SK-N-SH (cell line): ENCODE data around the gene DAB2IP. TPM values are rescaled to one million over a fixed set of nuclear protein-coding genes. Genes with fewer than 3 reads are reported as not detected.

ENCODE experiments used
- CTCF ChIA-PET: fragments of 300-600, 350-600 bp; formaldehyde crosslinking; extraction: SDS; loops from one replicate; lab custom pipeline; 2021; lab: Yijun Ruan, JAX
- POLR2A ChIA-PET: fragments of 350-600 bp; sonication (Branson Sonifier 250); formaldehyde crosslinking; extraction: SDS; loops from one replicate; lab custom pipeline; 2020; ENCODE audit warnings: antibody characterized with exemption, inconsistent platforms; lab: Yijun Ruan, JAX
- DNase-seq: peaks from one replicate; pipeline ENCODE4 v3.0.0; 2012
- H2AFZ ChIP-seq: fragments of 200-600 bp; sonication (generic); 2 replicates; pipeline ENCODE4 v1.8.1; 2016; ENCODE audit warnings: antibody characterized with exemption, mild to moderate bottlenecking, low read depth
- H3F3A ChIP-seq: fragments of 200-600 bp; sonication (generic); replicated peaks from 2 replicates; pipeline ENCODE3; 2016; ENCODE audit warnings: antibody characterized with exemption, mild to moderate bottlenecking; ENCODE audit not compliant: insufficient read depth
- H3K27ac ChIP-seq, 2 experiments: fragments of 200-500 bp in 1 of 2; fragments of 200-600 bp in 1 of 2; sonication (Bioruptor generic) in 1 of 2; sonication (generic), shearing (Covaris generic) in 1 of 2; 2 replicates each; pipeline versions ENCODE4 v1.5.1 to v1.6.1; 2014 to 2016; ENCODE audit warnings: low read depth in 2 of 2, inconsistent platforms in 1 of 2, low read length in 1 of 2, mild to moderate bottlenecking in 1 of 2, mixed read lengths in 1 of 2
- H3K27me3 ChIP-seq: fragments of 200-600 bp; sonication (generic), shearing (Covaris generic); 2 replicates; pipeline ENCODE4 v1.6.1; 2016; ENCODE audit warnings: mixed run types; ENCODE audit not compliant: insufficient read depth
- H3K36me3 ChIP-seq, 2 experiments: fragments of 200-500 bp in 1 of 2; fragments of 200-600 bp in 1 of 2; sonication (Bioruptor generic) in 1 of 2; sonication (generic) in 1 of 2; replicated peaks in 1 of 2; 2 replicates each; pipeline versions ENCODE3 to v1.5.1; 2014 to 2016; ENCODE audit warnings: low read length in 1 of 2, mild to moderate bottlenecking in 1 of 2; ENCODE audit not compliant: insufficient read depth in 2 of 2, control insufficient read depth in 1 of 2
- H3K4me1 ChIP-seq, 2 experiments: fragments of 200-500 bp in 1 of 2; fragments of 200-600 bp in 1 of 2; sonication (Bioruptor generic) in 1 of 2; sonication (generic), shearing (Covaris generic) in 1 of 2; 2 replicates each; pipeline versions ENCODE4 v1.5.1 to v1.6.1; 2014 to 2016; ENCODE audit warnings: low read depth in 1 of 2, low read length in 1 of 2, mixed run types in 1 of 2; ENCODE audit not compliant: insufficient read depth in 2 of 2, control insufficient read depth in 1 of 2
- H3K4me2 ChIP-seq: fragments of 200-600 bp; sonication (generic), shearing (Covaris generic); 2 replicates; pipeline ENCODE4 v1.6.1; 2017; ENCODE audit warnings: mixed run types
- H3K4me3 ChIP-seq, 2 experiments: fragments of 200-500 bp in 1 of 2; fragments of 200-600 bp in 1 of 2; sonication (Bioruptor generic) in 1 of 2; sonication (generic), shearing (Covaris generic) in 1 of 2; 2 replicates each; pipeline versions ENCODE4 v1.5.1 to v1.8.1; 2014 to 2016; ENCODE audit warnings: low read depth in 2 of 2, inconsistent platforms in 1 of 2, low read length in 1 of 2, mild to moderate bottlenecking in 1 of 2, mixed read lengths in 1 of 2, moderate library complexity in 1 of 2
- H3K79me2 ChIP-seq: fragments of 200-600 bp; sonication (generic); 2 replicates; pipeline ENCODE4 v1.8.1; 2017; ENCODE audit warnings: mild to moderate bottlenecking; ENCODE audit not compliant: insufficient read depth
- H3K9ac ChIP-seq: fragments of 200-600 bp; sonication (generic); 2 replicates; pipeline ENCODE4 v1.6.1; 2017; ENCODE audit warnings: mixed run types
- H3K9me2 ChIP-seq: fragments of 200-600 bp; sonication (generic); 2 replicates; pipeline ENCODE4 v1.6.1; 2017; ENCODE audit warnings: mixed run types
- H3K9me3 ChIP-seq: fragments of 200-600 bp; sonication (generic); 2 replicates; pipeline ENCODE4 v1.6.1; 2017; ENCODE audit warnings: mixed run types, mild to moderate bottlenecking, moderate library complexity
- H4K20me1 ChIP-seq: fragments of 200-600 bp; sonication (generic); 2 replicates; pipeline ENCODE4 v1.6.1; 2017; ENCODE audit warnings: mild to moderate bottlenecking, mixed run types; ENCODE audit not compliant: insufficient read depth
- CHD2 ChIP-seq: fragments of 150-350 bp; IDR thresholded peaks from 2 replicates; pipeline ENCODE4 v1.6.1; 2018; ENCODE audit warnings: low read length; ENCODE audit not compliant: partially characterized antibody
- ELF1 ChIP-seq: IDR thresholded peaks from 2 replicates; pipeline ENCODE4 v1.4.0; 2012
- FOXM1 ChIP-seq: IDR thresholded peaks from 2 replicates; pipeline ENCODE4 v1.4.0; 2012; ENCODE audit warnings: low read depth, mild to moderate bottlenecking
- GABPA ChIP-seq: IDR thresholded peaks from 2 replicates; pipeline ENCODE4 v1.4.0; 2012; ENCODE audit warnings: low read depth, mild to moderate bottlenecking
- GATA2 ChIP-seq: sonication (generic); formaldehyde crosslinking; IDR thresholded peaks from 2 replicates; pipeline ENCODE4 v1.5.0; 2020; ENCODE audit warnings: mild to moderate bottlenecking, missing genetic modification reagents
- JUND ChIP-seq: IDR thresholded peaks from 2 replicates; pipeline ENCODE4 v1.4.0; 2012
- MXI1 ChIP-seq: IDR thresholded peaks from 2 replicates; pipeline ENCODE4 v1.6.1; 2012; ENCODE audit warnings: mild to moderate bottlenecking, low read depth, low read length, improper control_type of control experiment
- POLR2AphosphoS5 ChIP-seq: IDR thresholded peaks from 2 replicates; pipeline ENCODE4 v1.6.1; 2012; ENCODE audit warnings: low read depth, low read length
- SIN3A ChIP-seq: IDR thresholded peaks from 2 replicates; pipeline ENCODE4 v1.6.1; 2012; ENCODE audit warnings: low read depth, mild to moderate bottlenecking, low read length, moderate library complexity, borderline replicate concordance
- SMC3 ChIP-seq: IDR thresholded peaks from 2 replicates; pipeline ENCODE4 v1.6.1; 2012; ENCODE audit warnings: low read depth, low read length, improper control_type of control experiment
- YY1 ChIP-seq: IDR thresholded peaks from 2 replicates; pipeline ENCODE4 v1.4.0; 2012; ENCODE audit warnings: low read depth, mild to moderate bottlenecking
- whole genome bisulfite sequencing: methylation state at CpG from one replicate; pipeline ENCODE4 v1.1.6; 2017; ENCODE audit warnings: low lambda C conversion rate; 5-methylcytosine and 5-hydroxymethylcytosine counted together
- polyA plus RNA-seq, 3 experiments: library from polyadenylated mRNA; depleted of rRNA; stranded (reverse); fragments of >200 nt; gene quantifications; 2 replicates each; pipeline ENCODE4 v1.2.3, GENCODE V29; 2012
- TF ChIP-seq, protein P1 (sequence below): IDR thresholded peaks from 2 replicates; pipeline ENCODE4 v1.4.0; 2012; ENCODE audit warnings: low read depth, borderline replicate concordance
- TF ChIP-seq, protein P2 (sequence below): fragments of 150-350 bp; IDR thresholded peaks from 2 replicates; pipeline ENCODE4 v1.6.1; 2016; ENCODE audit warnings: mild to moderate bottlenecking, low read depth, low read length
- TF ChIP-seq, protein P3 (sequence below): IDR thresholded peaks from 2 replicates; pipeline ENCODE4 v1.6.1; 2012; ENCODE audit warnings: mild to moderate bottlenecking, low read depth, low read length, moderate library complexity

DAB2IP gene
- polyA plus RNA-seq, 1 of the 3 experiments (the other 2 are of a cell fraction) = 21.4 TPM

DNA sequence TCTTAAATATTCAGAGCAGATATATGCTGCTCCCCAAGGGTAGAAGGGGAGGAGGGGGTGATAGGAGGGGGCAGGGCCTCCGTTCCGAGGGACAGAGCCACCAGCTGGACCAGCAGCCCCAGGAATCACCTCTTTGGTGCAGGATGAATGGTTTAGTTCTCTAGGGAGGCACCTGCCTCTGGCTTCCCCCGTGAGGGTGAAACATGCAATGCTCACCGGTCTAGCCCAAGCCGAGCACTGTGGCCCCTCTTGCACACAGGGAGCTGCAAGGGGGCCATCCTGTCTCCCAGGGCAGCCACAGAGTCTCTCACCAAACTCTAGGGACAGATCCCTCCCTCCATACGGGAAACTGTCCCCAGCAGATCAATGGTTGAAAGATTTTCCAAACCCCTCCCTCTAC lies 163.7 kb downstream of the DAB2IP start:
- H3K27ac ChIP-seq = no peak overlapping the region
- no peaks in the 10 kb centered on the region for H3K9me3 ChIP-seq
- H3K4me1 ChIP-seq = peaks cover 0 to 10% of the 10 kb centered on the region in 2 experiments; a peak in 2 of 4 replicates
- no peak overlapping the region for H3K4me3 ChIP-seq
- 86% methylated on average over 3 of the region's 6 CpGs for WGBS
- no peak overlapping the region for H3K4me2 ChIP-seq
- TF ChIP-seq ELF1 (no peak), GATA2 (CRISPR knock-in tag) (no peak), SIN3A (no peak), CHD2 (no peak)
- POLR2A ChIA-PET = no interaction called here
- DNase-seq = no peak
- H2AFZ ChIP-seq = no peak overlapping the region
- CTCF ChIA-PET = interaction anchor here (1.1 kb wide), 1 partner anchor 180 kb away, joined by 3 read pairs; no protein-coding TSS in a partner anchor
- H3K9ac ChIP-seq = no peak overlapping the region
- no peaks in the 10 kb centered on the region for H4K20me1 ChIP-seq
- no peaks in the 10 kb centered on the region for H3K27me3 ChIP-seq
- H3K36me3 ChIP-seq = no peaks in the 10 kb centered on the region
- no peaks in the 10 kb centered on the region for H3K9me2 ChIP-seq
- no peaks in the 10 kb centered on the region for H3F3A ChIP-seq
- H3K79me2 ChIP-seq = no peaks in the 10 kb centered on the region

DNA sequence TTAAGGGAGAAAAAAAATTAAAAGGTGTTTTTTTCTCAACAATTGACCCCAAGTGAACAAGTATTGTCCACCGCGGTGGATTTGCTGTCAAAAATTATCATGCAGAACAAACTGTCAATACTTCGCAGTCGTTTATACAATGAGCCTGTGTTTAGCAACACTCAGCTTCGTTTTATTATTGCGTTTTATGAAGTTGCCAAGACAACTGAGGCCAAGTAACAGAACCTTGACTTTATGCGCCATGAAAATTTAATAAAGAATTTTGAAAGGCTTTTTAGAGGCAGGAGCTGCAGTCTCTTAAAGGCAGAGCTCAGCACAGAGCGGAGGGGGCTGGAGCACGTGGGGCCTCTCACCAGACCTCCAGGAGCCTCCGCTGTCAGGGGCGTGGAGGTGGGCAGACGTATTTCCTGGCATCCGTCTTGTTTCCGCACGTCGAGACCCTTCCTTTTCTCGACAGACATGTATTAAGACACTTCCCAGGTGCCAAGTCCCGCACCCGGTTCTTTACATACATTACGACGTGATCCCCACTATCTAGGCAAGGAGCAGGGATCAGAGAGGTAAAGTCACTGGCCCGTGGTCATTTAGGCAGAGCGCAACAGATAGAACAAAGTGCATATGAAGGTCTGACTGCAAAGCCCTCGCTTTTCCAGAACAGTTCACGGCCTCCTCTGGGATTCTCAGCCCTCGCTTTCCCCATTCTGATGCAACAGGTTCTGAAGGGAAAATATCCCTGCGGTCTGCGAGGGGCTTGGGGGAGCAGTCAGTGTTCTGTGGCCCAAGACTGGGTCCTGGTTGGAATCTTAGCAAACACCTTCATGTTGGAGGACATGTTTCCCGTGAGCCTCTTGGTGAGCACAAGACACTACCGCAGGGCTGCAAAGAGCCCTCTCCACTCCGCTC lies 164.4 kb downstream of the DAB2IP start:
- 83% methylated on average over 31 of the region's 31 CpGs for WGBS
- ChIA-PET CTCF (interaction anchor here (1.1 kb wide), 1 partner anchor 181 kb away, joined by 3 read pairs; no protein-coding TSS in a partner anchor), POLR2A (no interaction called here)

More for the DNA sequence above, 164.4 kb downstream of the DAB2IP start:
- H3F3A ChIP-seq = no peaks in the 10 kb centered on the region
- H3K79me2 ChIP-seq = no peaks in the 10 kb centered on the region
- no peak overlapping the region for H3K4me2 ChIP-seq
- H4K20me1 ChIP-seq = no peaks in the 10 kb centered on the region
- no peak overlapping the region for H2AFZ ChIP-seq
- H3K27me3 ChIP-seq = no peaks in the 10 kb centered on the region
- no peak overlapping the region for H3K4me3 ChIP-seq
- TF ChIP-seq, protein P1, sequence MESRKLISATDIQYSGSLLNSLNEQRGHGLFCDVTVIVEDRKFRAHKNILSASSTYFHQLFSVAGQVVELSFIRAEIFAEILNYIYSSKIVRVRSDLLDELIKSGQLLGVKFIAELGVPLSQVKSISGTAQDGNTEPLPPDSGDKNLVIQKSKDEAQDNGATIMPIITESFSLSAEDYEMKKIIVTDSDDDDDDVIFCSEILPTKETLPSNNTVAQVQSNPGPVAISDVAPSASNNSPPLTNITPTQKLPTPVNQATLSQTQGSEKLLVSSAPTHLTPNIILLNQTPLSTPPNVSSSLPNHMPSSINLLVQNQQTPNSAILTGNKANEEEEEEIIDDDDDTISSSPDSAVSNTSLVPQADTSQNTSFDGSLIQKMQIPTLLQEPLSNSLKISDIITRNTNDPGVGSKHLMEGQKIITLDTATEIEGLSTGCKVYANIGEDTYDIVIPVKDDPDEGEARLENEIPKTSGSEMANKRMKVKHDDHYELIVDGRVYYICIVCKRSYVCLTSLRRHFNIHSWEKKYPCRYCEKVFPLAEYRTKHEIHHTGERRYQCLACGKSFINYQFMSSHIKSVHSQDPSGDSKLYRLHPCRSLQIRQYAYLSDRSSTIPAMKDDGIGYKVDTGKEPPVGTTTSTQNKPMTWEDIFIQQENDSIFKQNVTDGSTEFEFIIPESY = no peak
- TF ChIP-seq MXI1 = no peak
- TF ChIP-seq POLR2AphosphoS5 = no peak
- TF ChIP-seq JUND = no peak
- TF ChIP-seq SMC3 = no peak
- TF ChIP-seq, protein P2, sequence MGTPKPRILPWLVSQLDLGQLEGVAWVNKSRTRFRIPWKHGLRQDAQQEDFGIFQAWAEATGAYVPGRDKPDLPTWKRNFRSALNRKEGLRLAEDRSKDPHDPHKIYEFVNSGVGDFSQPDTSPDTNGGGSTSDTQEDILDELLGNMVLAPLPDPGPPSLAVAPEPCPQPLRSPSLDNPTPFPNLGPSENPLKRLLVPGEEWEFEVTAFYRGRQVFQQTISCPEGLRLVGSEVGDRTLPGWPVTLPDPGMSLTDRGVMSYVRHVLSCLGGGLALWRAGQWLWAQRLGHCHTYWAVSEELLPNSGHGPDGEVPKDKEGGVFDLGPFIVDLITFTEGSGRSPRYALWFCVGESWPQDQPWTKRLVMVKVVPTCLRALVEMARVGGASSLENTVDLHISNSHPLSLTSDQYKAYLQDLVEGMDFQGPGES = no peak
- TF ChIP-seq CHD2 = no peak
- TF ChIP-seq, protein P3, sequence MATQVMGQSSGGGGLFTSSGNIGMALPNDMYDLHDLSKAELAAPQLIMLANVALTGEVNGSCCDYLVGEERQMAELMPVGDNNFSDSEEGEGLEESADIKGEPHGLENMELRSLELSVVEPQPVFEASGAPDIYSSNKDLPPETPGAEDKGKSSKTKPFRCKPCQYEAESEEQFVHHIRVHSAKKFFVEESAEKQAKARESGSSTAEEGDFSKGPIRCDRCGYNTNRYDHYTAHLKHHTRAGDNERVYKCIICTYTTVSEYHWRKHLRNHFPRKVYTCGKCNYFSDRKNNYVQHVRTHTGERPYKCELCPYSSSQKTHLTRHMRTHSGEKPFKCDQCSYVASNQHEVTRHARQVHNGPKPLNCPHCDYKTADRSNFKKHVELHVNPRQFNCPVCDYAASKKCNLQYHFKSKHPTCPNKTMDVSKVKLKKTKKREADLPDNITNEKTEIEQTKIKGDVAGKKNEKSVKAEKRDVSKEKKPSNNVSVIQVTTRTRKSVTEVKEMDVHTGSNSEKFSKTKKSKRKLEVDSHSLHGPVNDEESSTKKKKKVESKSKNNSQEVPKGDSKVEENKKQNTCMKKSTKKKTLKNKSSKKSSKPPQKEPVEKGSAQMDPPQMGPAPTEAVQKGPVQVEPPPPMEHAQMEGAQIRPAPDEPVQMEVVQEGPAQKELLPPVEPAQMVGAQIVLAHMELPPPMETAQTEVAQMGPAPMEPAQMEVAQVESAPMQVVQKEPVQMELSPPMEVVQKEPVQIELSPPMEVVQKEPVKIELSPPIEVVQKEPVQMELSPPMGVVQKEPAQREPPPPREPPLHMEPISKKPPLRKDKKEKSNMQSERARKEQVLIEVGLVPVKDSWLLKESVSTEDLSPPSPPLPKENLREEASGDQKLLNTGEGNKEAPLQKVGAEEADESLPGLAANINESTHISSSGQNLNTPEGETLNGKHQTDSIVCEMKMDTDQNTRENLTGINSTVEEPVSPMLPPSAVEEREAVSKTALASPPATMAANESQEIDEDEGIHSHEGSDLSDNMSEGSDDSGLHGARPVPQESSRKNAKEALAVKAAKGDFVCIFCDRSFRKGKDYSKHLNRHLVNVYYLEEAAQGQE = no peak
- TF ChIP-seq YY1 = no peak
- no peak for TF ChIP-seq FOXM1
- no peak for TF ChIP-seq GABPA
- TF ChIP-seq, all 33 proteins: peak for 0
- DNase-seq = no peak
- peaks cover 0 to 16% of the 10 kb centered on the region in 2 experiments; a peak in 2 of 4 replicates for H3K4me1 ChIP-seq
- H3K9me3 ChIP-seq = no peaks in the 10 kb centered on the region
- no peaks in the 10 kb centered on the region for H3K36me3 ChIP-seq
- no peak overlapping the region for H3K9ac ChIP-seq
- H3K27ac ChIP-seq = no peak overlapping the region
- no peaks in the 10 kb centered on the region for H3K9me2 ChIP-seq
